ENCODE data around the gene MXD1.

- no peak for TF ChIP-seq EP300 (IDR thresholded peaks at IDR 0.05; ENCODE audit: low read depth)
- TF ChIP-seq POLR2A (IDR thresholded peaks at IDR 0.05), result no peak
- TF ChIP-seq CTCF (IDR thresholded peaks at IDR 0.05), result no peak
- no peak for TF ChIP-seq POLR2AphosphoS5 (IDR thresholded peaks at IDR 0.05)
Measured at GRCh38 chr2:69948963-69949645, 34.2 kb downstream of the MXD1 start.
